GM13977 (cell line): Measurements from ENCODE around the gene MIS18A.

ENCODE experiments used
- DNase-seq: peaks from one replicate; pipeline ENCODE4 v3.0.0; 2012; ENCODE audit warnings: low spot score
- in situ Hi-C: fragments of 300-500 bp; cut with MboI; formaldehyde crosslinking; loops from one replicate; pipeline ENCODE4 v1.12.0; 2022; ENCODE audit warnings: low sequenced_read_pairs, low pct_unique_long_range_greater_than_20kb, mixed read lengths, inconsistent platforms; ENCODE audit not compliant: unreplicated experiment
- TF ChIP-seq, protein P1 (sequence below): IDR thresholded peaks from 2 replicates; pipeline ENCODE4 v1.5.1; 2012; ENCODE audit warnings: mild to moderate bottlenecking, control low read depth; ENCODE audit not compliant: insufficient read depth; ENCODE audit errors: extremely low read depth, missing control alignments

Gene MIS18A, protein sequence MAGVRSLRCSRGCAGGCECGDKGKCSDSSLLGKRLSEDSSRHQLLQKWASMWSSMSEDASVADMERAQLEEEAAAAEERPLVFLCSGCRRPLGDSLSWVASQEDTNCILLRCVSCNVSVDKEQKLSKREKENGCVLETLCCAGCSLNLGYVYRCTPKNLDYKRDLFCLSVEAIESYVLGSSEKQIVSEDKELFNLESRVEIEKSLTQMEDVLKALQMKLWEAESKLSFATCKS

DNA sequence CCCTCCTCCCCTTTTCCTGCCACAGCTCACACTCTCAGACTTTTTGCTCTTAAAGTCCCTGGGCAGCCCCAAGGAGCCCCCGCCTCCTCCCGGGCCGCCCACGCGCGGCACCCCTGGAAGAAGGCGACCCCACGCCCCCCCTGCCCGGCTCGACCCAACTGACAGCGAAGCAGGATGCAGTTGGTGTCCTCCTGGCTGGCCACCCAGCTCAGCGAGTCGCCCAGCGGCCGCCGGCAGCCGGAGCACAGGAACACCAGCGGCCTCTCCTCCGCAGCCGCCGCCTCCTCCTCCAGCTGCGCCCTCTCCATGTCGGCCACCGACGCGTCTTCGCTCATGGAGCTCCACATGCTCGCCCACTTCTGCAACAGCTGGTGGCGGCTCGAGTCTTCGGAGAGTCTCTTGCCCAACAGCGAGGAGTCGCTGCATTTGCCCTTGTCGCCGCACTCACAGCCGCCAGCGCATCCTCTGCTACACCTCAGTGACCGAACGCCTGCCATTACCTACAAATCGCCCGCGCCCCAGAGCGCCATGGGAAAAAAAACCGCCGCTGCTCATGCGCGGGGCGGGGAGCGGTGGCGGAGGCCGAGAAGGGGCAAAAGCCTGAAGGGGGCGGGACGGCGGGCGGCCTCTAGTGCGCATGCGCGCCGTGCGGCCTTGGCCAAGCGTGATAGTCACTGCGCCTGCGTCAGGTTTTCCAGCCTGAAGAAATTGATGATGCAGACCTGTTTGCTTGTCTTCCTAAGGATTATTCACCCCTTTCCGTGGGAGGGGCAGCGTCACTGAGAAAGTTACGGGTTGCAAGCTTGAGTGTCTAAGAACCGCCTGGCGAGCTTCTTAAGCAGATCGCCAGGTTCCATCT lies at the start of gene MIS18A:
Gene MIS18A (minus strand): TSS at position 532 of the 859 bp plus-strand sequence. CDS start 35 bp downstream, at position 497.
- TF ChIP-seq, protein P1, sequence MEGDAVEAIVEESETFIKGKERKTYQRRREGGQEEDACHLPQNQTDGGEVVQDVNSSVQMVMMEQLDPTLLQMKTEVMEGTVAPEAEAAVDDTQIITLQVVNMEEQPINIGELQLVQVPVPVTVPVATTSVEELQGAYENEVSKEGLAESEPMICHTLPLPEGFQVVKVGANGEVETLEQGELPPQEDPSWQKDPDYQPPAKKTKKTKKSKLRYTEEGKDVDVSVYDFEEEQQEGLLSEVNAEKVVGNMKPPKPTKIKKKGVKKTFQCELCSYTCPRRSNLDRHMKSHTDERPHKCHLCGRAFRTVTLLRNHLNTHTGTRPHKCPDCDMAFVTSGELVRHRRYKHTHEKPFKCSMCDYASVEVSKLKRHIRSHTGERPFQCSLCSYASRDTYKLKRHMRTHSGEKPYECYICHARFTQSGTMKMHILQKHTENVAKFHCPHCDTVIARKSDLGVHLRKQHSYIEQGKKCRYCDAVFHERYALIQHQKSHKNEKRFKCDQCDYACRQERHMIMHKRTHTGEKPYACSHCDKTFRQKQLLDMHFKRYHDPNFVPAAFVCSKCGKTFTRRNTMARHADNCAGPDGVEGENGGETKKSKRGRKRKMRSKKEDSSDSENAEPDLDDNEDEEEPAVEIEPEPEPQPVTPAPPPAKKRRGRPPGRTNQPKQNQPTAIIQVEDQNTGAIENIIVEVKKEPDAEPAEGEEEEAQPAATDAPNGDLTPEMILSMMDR: no peak
- in situ Hi-C loops: no loop called here
- DNase-seq: peak; percentile 94

DNA sequence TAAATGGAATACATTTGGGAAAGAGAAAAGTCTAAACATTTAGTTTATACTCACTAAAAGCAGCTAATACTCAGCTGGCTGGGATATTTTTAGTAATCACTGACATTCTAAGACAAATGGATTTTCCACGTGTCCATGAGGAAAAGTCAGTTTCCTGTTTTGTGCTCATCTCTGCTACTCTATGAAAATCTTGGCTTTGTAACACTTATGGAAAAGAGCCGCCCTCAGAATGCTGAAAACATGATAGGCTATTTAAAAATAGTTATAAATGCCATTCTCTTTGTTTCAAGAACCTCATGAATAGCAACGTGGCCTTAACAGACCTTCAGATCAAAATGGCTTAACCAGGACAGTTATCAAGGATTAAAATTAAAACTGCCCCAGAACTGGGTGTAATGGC lies 49.7 kb upstream of the MIS18A start:
- no peak for DNase-seq
- TF ChIP-seq, protein P1: no peak
- in situ Hi-C loops: no loop called here

DNA sequence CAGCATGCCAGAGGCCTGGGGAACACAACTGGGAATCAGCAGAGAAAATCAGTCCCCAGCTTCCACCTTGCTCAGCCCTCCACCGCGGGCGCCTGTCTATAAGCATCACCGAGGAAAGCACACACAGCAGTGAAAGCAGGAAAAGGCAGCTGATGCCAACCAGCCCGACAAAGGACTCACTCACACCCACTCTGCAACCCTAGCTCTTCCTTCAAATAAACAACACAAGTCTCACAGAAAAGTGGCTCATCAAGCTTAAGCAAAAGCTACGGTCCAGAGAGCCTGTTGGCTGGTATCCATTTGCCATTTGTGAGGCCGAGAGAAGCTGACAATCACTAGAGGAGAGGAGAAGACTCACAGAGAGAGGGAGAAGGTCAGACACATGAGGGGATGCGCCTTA lies 46.9 kb upstream of the MIS18A start:
- TF ChIP-seq, protein P1: no peak
- in situ Hi-C loops: no loop called here
- no peak for DNase-seq

DNA sequence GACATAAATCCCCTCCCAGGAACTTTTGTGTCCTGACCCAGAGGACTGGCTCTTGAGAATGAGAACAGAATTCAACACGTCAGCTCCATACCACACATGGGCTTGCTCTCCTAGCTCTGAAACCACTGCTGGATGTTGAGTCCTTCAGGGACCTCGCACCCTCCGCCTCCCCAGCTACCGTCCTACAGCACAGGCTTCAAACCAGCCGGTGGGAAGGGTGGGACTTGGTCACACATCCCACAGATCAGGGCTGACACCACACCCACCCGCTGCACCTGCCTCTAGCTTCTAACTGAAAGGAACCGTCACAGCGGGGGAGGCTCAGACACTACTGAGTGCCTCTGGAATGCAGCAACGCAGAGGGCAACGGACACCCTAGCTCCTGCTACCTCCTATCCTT lies 43.8 kb upstream of the MIS18A start:
- DNase-seq: no peak
- in situ Hi-C loops: no loop called here

DNA sequence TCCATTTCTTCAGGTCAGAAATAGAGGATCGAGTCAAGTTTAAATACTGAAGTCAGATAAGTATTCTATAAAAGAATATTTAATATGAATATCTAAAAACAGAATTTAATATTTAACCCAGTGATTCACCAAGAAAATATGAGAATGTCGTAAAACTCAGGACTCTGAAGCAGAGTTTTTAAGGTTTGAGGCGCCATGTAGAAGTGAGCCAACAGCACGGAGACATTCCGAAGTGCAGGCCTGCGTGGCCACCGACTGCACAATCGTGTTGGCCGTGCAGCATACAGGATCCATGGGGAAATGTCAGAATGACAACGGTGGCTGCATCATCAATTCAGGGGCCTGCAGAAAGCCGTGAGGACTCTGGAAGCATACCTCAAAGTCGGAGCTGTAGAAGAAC lies 43.3 kb upstream of the MIS18A start:
- TF ChIP-seq, protein P1: no peak
- in situ Hi-C loops: no loop called here
- no peak for DNase-seq

More for the DNA sequence above, 43.8 kb upstream of the MIS18A start:
- TF ChIP-seq, protein P1: no peak

DNA sequence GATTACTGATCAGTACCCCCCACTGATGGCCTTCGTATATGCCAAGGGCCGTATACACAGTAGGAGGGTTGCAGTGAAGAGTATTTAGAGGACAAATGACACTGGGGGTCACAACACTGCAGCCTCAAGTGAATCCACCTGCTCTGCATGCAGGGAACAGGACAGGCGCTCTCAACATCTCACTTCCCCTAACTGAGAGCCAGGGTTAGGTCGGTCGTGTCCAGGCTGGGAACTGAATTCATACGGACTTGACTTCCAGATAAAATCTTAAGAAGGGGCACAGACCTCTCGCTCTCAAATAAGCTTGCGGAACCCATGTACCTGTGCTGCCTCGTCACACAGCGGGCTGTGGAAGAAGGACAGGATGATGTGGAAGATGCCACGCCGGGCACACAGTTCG lies 42.6 kb upstream of the MIS18A start:
- no peak for DNase-seq
- TF ChIP-seq, protein P1: no peak
- in situ Hi-C loops: no loop called here
